Astrocyte (in vitro differentiated cells and primary cell): ENCODE measurements around the gene LGALS1. TPM values are rescaled to one million over a fixed set of nuclear protein-coding genes. Genes with fewer than 3 reads are reported as not detected.

Source experiments
- DNase-seq: peaks from one replicate; pipeline ENCODE4 v3.0.0-alpha.2; 2010; ENCODE audit warnings: low read depth
- FAIRE-seq: peaks from 2 replicates; lab custom pipeline; 2011; peaks lifted over from hg19 to GRCh38; lab: Jason Lieb, UNC
- H2AFZ ChIP-seq: 2 replicates; pipeline ENCODE4 v1.6.0; 2012; ENCODE audit warnings: low read depth, low read length, inconsistent platforms
- H3K27ac ChIP-seq: 2 replicates; pipeline ENCODE4 v1.5.1; 2011; ENCODE audit warnings: low read depth, low read length, inconsistent platforms
- H3K27me3 ChIP-seq: 2 replicates; pipeline ENCODE4 v1.6.0; 2011; ENCODE audit warnings: low read length, inconsistent platforms; ENCODE audit not compliant: insufficient read depth
- H3K36me3 ChIP-seq: 2 replicates; pipeline ENCODE4 v1.5.1; 2011; ENCODE audit warnings: low read length, inconsistent platforms; ENCODE audit not compliant: insufficient read depth
- H3K4me1 ChIP-seq: 2 replicates; pipeline ENCODE4 v1.5.1; 2011; ENCODE audit warnings: low read length, inconsistent platforms; ENCODE audit not compliant: insufficient read depth
- H3K4me2 ChIP-seq: 2 replicates; pipeline ENCODE4 v1.6.0; 2012; ENCODE audit warnings: low read length, inconsistent platforms
- H3K4me3 ChIP-seq: 2 replicates; pipeline ENCODE4 v1.5.1; 2011; ENCODE audit warnings: low read depth, mild to moderate bottlenecking, low read length, inconsistent platforms; ENCODE audit not compliant: insufficient read depth
- H3K79me2 ChIP-seq: 2 replicates; pipeline ENCODE4 v1.6.0; 2012; ENCODE audit warnings: mild to moderate bottlenecking, low read length, inconsistent platforms; ENCODE audit not compliant: insufficient read depth
- H3K9ac ChIP-seq: 2 replicates; pipeline ENCODE4 v1.6.0; 2012; ENCODE audit warnings: mild to moderate bottlenecking, low read length, inconsistent platforms
- H3K9me3 ChIP-seq: 2 replicates; pipeline ENCODE4 v1.5.1; 2012; ENCODE audit warnings: low read depth, mild to moderate bottlenecking, low read length, inconsistent platforms; ENCODE audit not compliant: insufficient read depth
- H4K20me1 ChIP-seq: 2 replicates; pipeline ENCODE4 v1.6.0; 2012; ENCODE audit warnings: low read length, inconsistent platforms; ENCODE audit not compliant: insufficient read depth
- H3K27ac Mint-ChIP-seq: one replicate; pipeline ENCODE4 v1.8.0; 2021; ENCODE audit warnings: mild to moderate bottlenecking, mixed read lengths; ENCODE audit not compliant: unreplicated experiment
- H3K27me3 Mint-ChIP-seq: one replicate; pipeline ENCODE4 v1.8.0; 2021; ENCODE audit warnings: low read depth, mixed read lengths; ENCODE audit not compliant: unreplicated experiment
- H3K36me3 Mint-ChIP-seq: one replicate; pipeline ENCODE4 v1.8.0; 2021; ENCODE audit warnings: low read depth, mixed read lengths; ENCODE audit not compliant: unreplicated experiment
- H3K4me1 Mint-ChIP-seq: one replicate; pipeline ENCODE4 v1.8.0; 2021; ENCODE audit warnings: low read depth, mixed read lengths; ENCODE audit not compliant: unreplicated experiment
- H3K4me3 Mint-ChIP-seq: one replicate; pipeline ENCODE4 v1.8.0; 2021; ENCODE audit warnings: mild to moderate bottlenecking, moderate library complexity, mixed read lengths; ENCODE audit not compliant: unreplicated experiment
- H3K9me3 Mint-ChIP-seq: one replicate; pipeline ENCODE4 v1.8.0; 2021; ENCODE audit warnings: mild to moderate bottlenecking, mixed read lengths; ENCODE audit not compliant: unreplicated experiment
- CTCF ChIP-seq: IDR thresholded peaks from 2 replicates; pipeline ENCODE4 v1.5.1; 2011; ENCODE audit warnings: low read depth, mild to moderate bottlenecking, inconsistent platforms, low read length, moderate library complexity; ENCODE audit not compliant: insufficient read depth
- EZH2 ChIP-seq: IDR thresholded peaks from 2 replicates; pipeline ENCODE4 v1.6.1; 2012; ENCODE audit warnings: mild to moderate bottlenecking, low read length, inconsistent platforms; ENCODE audit not compliant: insufficient read depth
- total RNA-seq: library from RNA; stranded (reverse); gene quantifications from 2 replicates; pipeline ENCODE4 v1.2.1, GENCODE V29; 2021

LGALS1 gene
- total RNA-seq, 1 donor from 2014 or later = 240 TPM

- Histone ChIP-seq H3K4me1 (peaks cover 20% of the 10 kb centered on the region), H3K36me3 (peaks cover 17% of the 10 kb centered on the region), H3K27me3 (no peaks in the 10 kb centered on the region), H4K20me1 (peaks cover 45% of the 10 kb centered on the region), H3K9me3 (no peaks in the 10 kb centered on the region), H2AFZ (no peak overlapping the region), H3K27ac (no peak overlapping the region), H3K9ac (no peak overlapping the region), H3K79me2 (peaks cover 20% of the 10 kb centered on the region), H3K4me2 (peak overlapping the region; percentile 3), H3K4me3 (no peak overlapping the region)
- peak; percentile 23 for FAIRE-seq
- Mint-ChIP-seq H3K36me3 (peaks cover 2% of the 10 kb centered on the region), H3K27ac (no peak overlapping the region), H3K9me3 (no peaks in the 10 kb centered on the region), H3K27me3 (no peaks in the 10 kb centered on the region), H3K4me1 (peaks cover 12% of the 10 kb centered on the region), H3K4me3 (no peak overlapping the region)
- TF ChIP-seq CTCF (peak; percentile 88), EZH2 (no peak)
- DNase-seq = peak; percentile 49
Observed at GRCh38 chr22:37681556-37682049, 6.2 kb downstream of the LGALS1 start.

DNA sequence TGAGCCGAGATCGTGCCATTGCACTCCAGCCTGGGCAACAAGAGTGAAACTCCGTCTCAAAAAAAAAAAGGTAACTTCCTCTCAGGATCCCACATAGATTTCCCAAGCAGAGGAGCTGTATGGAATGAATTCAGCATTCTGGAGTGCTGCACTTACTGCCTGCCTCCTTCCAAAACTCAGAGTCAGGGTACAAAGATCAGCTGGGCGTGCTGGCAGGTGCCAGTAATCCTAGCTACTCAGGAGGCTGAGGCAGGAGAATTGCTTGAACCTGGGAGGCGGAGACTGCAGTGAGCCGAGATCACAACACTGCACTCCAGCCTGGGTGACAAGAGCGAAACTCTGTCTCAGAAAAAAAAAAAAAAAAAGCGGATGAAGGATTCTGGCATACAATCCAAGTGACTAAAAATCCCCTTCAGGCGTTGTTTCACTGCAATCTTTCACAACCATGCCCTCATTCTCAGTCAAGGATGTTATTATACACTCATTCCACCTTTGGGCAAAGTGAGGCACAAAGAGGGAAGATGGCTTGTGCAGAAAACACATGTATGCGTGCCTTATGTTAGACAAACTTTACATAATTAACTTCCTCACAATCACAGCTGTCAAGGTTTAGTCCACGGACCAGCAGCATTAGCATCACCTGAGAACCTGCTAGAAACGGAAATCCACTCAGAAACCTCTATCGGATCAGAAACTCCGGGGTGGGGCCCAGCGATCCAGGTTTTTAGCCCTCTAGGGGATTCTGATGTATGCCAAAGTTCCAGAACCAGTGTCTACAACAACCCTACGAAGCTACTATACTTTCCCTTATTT lies 9.6 kb downstream of the LGALS1 start:
- H3K36me3 Mint-ChIP-seq = peaks cover 2% of the 10 kb centered on the region
- Histone ChIP-seq H2AFZ (no peak overlapping the region), H3K9me3 (no peaks in the 10 kb centered on the region), H3K9ac (no peak overlapping the region), H3K27me3 (no peaks in the 10 kb centered on the region), H3K36me3 (peaks cover 9% of the 10 kb centered on the region), H3K79me2 (peaks cover 23% of the 10 kb centered on the region), H3K27ac (no peak overlapping the region), H3K4me1 (peaks cover 7% of the 10 kb centered on the region), H3K4me2 (no peak overlapping the region), H4K20me1 (peaks cover 25% of the 10 kb centered on the region), H3K4me3 (no peak overlapping the region)
- FAIRE-seq (no peak), DNase-seq (no peak)
- peak overlapping the region; percentile 26 for H3K27ac Mint-ChIP-seq
- H3K4me1 Mint-ChIP-seq = peaks cover 7% of the 10 kb centered on the region
- H3K9me3 Mint-ChIP-seq = no peaks in the 10 kb centered on the region
- no peaks in the 10 kb centered on the region for H3K27me3 Mint-ChIP-seq
- TF ChIP-seq CTCF (no peak), EZH2 (no peak)
- peak overlapping the region; percentile 40 for H3K4me3 Mint-ChIP-seq
